Measurements from ENCODE around the gene OPCML.

The OPCML gene

GRCh38 chr11:133536198-133536597, 3.9 kb upstream of the OPCML start:
- no peak for DNase-seq

- no peak for DNase-seq
Observed at GRCh38 chr11:133533205-133533604, 904 bp upstream of the OPCML start.

- no peak for DNase-seq
Observed at GRCh38 chr11:133531458-133531857, 843 bp downstream of the OPCML start.

- DNase-seq: no peak
Observed at GRCh38 chr11:133530501-133530835, 1.8 kb downstream of the OPCML start.

GRCh38 chr11:133529807-133530500, 2.3 kb downstream of the OPCML start:
- no peak for DNase-seq

- no peak for DNase-seq
Observed at GRCh38 chr11:133526790-133527189, 5.5 kb downstream of the OPCML start.

- DNase-seq: no peak
Observed at GRCh38 chr11:133525976-133526375, 6.3 kb downstream of the OPCML start.

- DNase-seq: no peak
Observed at GRCh38 chr11:133524488-133524887, 7.8 kb downstream of the OPCML start.

GRCh38 chr11:133522344-133522743, 10.0 kb downstream of the OPCML start:
- DNase-seq: no peak

- DNase-seq: no peak
Observed at GRCh38 chr11:133521502-133521901, 10.8 kb downstream of the OPCML start.

GRCh38 chr11:133520707-133521106, 11.6 kb downstream of the OPCML start:
- DNase-seq: no peak

- no peak for DNase-seq
Observed at GRCh38 chr11:133519560-133519959, 12.7 kb downstream of the OPCML start.

GRCh38 chr11:133518702-133519264, 13.5 kb downstream of the OPCML start:
- no peak for DNase-seq

- DNase-seq: no peak
Observed at GRCh38 chr11:133516845-133517244, 15.5 kb downstream of the OPCML start.

GRCh38 chr11:133515107-133515506, 17.2 kb downstream of the OPCML start:
- no peak for DNase-seq

- DNase-seq: no peak
Observed at GRCh38 chr11:133509924-133510697, 22.2 kb downstream of the OPCML start.

- DNase-seq: no peak
Observed at GRCh38 chr11:133508468-133508867, 23.8 kb downstream of the OPCML start.

- no peak for DNase-seq
Observed at GRCh38 chr11:133507185-133507584, 25.1 kb downstream of the OPCML start.

- no peak for DNase-seq
Observed at GRCh38 chr11:133506551-133507094, 25.7 kb downstream of the OPCML start.

- DNase-seq: no peak
Observed at GRCh38 chr11:133506023-133506422, 26.3 kb downstream of the OPCML start.

GRCh38 chr11:133504906-133505305, 27.4 kb downstream of the OPCML start:
- DNase-seq: no peak

- DNase-seq: no peak
Observed at GRCh38 chr11:133503776-133504175, 28.5 kb downstream of the OPCML start.

GRCh38 chr11:133503236-133503635, 29.1 kb downstream of the OPCML start:
- no peak for DNase-seq

Measured in activated gamma-delta T cell (primary cell).